HepG2 (cell line): Measurements from ENCODE around the gene FKBP8. TPM values are rescaled to one million over a fixed set of nuclear protein-coding genes. Genes with fewer than 3 reads are reported as not detected.

Experiments
- CREB1 ChIP-seq, 2 experiments: fragments of 450-650 bp in 1 of 2; IDR thresholded peaks; 2 replicates each; pipeline ENCODE4 v1.6.1; 2016 to 2017; ENCODE audit warnings: control low read depth in 1 of 2, mild to moderate bottlenecking in 1 of 2, missing compliant biosample characterization in 1 of 2, missing genetic modification characterization in 1 of 2
- HDAC2 ChIP-seq: sonication (generic); formaldehyde crosslinking; IDR thresholded peaks from 2 replicates; pipeline ENCODE4 v1.4.0; 2020; ENCODE audit warnings: missing genetic modification reagents
- HHEX ChIP-seq: IDR thresholded peaks from 2 replicates; pipeline ENCODE4 v1.6.1; 2016; ENCODE audit warnings: control low read depth
- JUND ChIP-seq: sonication (generic); formaldehyde crosslinking; IDR thresholded peaks from 2 replicates; pipeline ENCODE4 v1.8.0; 2022; ENCODE audit warnings: mild to moderate bottlenecking, missing genetic modification reagents
- NFIB ChIP-seq: sonication (generic); formaldehyde crosslinking; IDR thresholded peaks from 2 replicates; pipeline ENCODE4 v1.9.0; 2021; ENCODE audit warnings: missing genetic modification reagents, mild to moderate bottlenecking, borderline replicate concordance
- NFKB2 ChIP-seq: sonication (generic); formaldehyde crosslinking; IDR thresholded peaks from 2 replicates; pipeline ENCODE4 v1.4.0; 2020; ENCODE audit warnings: missing genetic modification reagents, borderline replicate concordance
- PTBP1 ChIP-seq: fragments of 200-400 bp; formaldehyde crosslinking; IDR thresholded peaks from 2 replicates; pipeline ENCODE4 v1.6.1; 2018; ENCODE audit warnings: low read length, low read depth; ENCODE audit not compliant: poor library complexity, severe bottlenecking
- RAD51 ChIP-seq: fragments of 450-650 bp; IDR thresholded peaks from 2 replicates; pipeline ENCODE4 v1.6.1; 2016; ENCODE audit warnings: borderline replicate concordance
- RARG ChIP-seq: sonication (generic); formaldehyde crosslinking; IDR thresholded peaks from 2 replicates; pipeline ENCODE4 v1.4.0; 2020; ENCODE audit warnings: low read depth, mild to moderate bottlenecking, missing genetic modification reagents
- RNF2 ChIP-seq: fragments of 450-650 bp; conservative IDR thresholded peaks from 2 replicates; pipeline ENCODE4 v1.6.1; 2016; ENCODE audit warnings: low read depth
- SAFB2 ChIP-seq: sonication (generic); formaldehyde crosslinking; IDR thresholded peaks from 2 replicates; pipeline ENCODE4 v1.5.1; 2020; ENCODE audit warnings: missing genetic modification reagents, low read depth, mild to moderate bottlenecking, borderline replicate concordance
- SMAD3 ChIP-seq: sonication (generic); formaldehyde crosslinking; IDR thresholded peaks from 2 replicates; pipeline ENCODE4 v1.4.0; 2020; ENCODE audit warnings: missing genetic modification reagents
- SMC3 ChIP-seq: IDR thresholded peaks from 2 replicates; pipeline ENCODE4 v1.6.1; 2011; ENCODE audit warnings: low read length, improper control_type of control experiment
- SNAPC4 ChIP-seq: sonication (generic); formaldehyde crosslinking; IDR thresholded peaks from 2 replicates; pipeline ENCODE4 v1.4.0; 2020; ENCODE audit warnings: mild to moderate bottlenecking, missing genetic modification reagents
- TEAD3 ChIP-seq: optimal IDR thresholded peaks from 2 replicates; pipeline ENCODE3; 2016; ENCODE audit warnings: borderline replicate concordance
- ZHX2 ChIP-seq, 2 experiments: sonication (generic) in 1 of 2; formaldehyde crosslinking in 1 of 2; IDR thresholded peaks; 2 replicates each; pipeline versions ENCODE4 v1.6.1 to v1.9.0; 2014 to 2022; ENCODE audit warnings: antibody characterized with exemption in 1 of 2, borderline replicate concordance in 1 of 2, inconsistent platforms in 1 of 2, low read depth in 1 of 2, missing genetic modification reagents in 1 of 2
- ZNF598 ChIP-seq: sonication (generic); formaldehyde crosslinking; IDR thresholded peaks from 2 replicates; pipeline ENCODE4 v1.5.1; 2020; ENCODE audit warnings: mild to moderate bottlenecking, missing genetic modification reagents, borderline replicate concordance
- ZNF746 ChIP-seq: sonication (generic); formaldehyde crosslinking; IDR thresholded peaks from 2 replicates; pipeline ENCODE4 v1.8.0; 2022; ENCODE audit warnings: mild to moderate bottlenecking, missing genetic modification reagents
- ZSCAN29 ChIP-seq: sonication (generic); formaldehyde crosslinking; conservative IDR thresholded peaks from 2 replicates; pipeline ENCODE4 v1.4.0; 2020; ENCODE audit warnings: mild to moderate bottlenecking, missing genetic modification reagents
- polyA plus RNA-seq, 8 experiments: library from polyadenylated mRNA; depleted of rRNA in 3 of 8; stranded (reverse) in 7 of 8; unstranded in 1 of 8; fragments of >200 nt; fragmentation: Illumina TruSeq in 4 of 8; extraction: Trizol in 4 of 8; gene quantifications; 2 replicates each; pipeline versions ENCODE4 v1.2.1 to v1.2.3, GENCODE V29; 2011 to 2016; ENCODE audit warnings: low read depth in 4 of 8, missing spikeins in 1 of 8, mixed read lengths in 1 of 8; ENCODE audit not compliant: insufficient read depth in 1 of 8
- total RNA-seq, 5 experiments: library from RNA; depleted of rRNA; stranded (reverse); fragments of >200 nt; fragmentation: Illumina TruSeq; extraction: Trizol; gene quantifications; 2 replicates each; pipeline ENCODE4 v1.2.3, GENCODE V29; 2016; ENCODE audit warnings: low read depth in 1 of 5

Gene FKBP8
- total and polyA plus RNA-seq, 2 of the 13 experiments (the other 11 are each of a cell fraction or from before 2014, with no cell fraction given), result 81.7 to 93.9 TPM

- TF ChIP-seq SNAPC4 (CRISPR knock-in tag), result peak; percentile 100
- no peak for TF ChIP-seq ZHX2 (IDR thresholded peaks at IDR 0.05; ENCODE audit: low read depth)
- TF ChIP-seq ZHX2 (CRISPR knock-in tag; IDR thresholded peaks at IDR 0.05; ENCODE audit: borderline replicate concordance), result no peak
- TF ChIP-seq RAD51, result no peak
- TF ChIP-seq SAFB2 (CRISPR knock-in tag), result no peak
- peak; percentile 13; the same call in 1 of the 2 replicates for TF ChIP-seq HDAC2
- no peak for TF ChIP-seq PTBP1
- no peak for TF ChIP-seq TEAD3 (CRISPR knock-in tag)
- no peak; the same call in 1 of the 2 replicates for TF ChIP-seq SMAD3 (CRISPR knock-in tag)
- TF ChIP-seq JUND (CRISPR knock-in tag), result no peak
- no peak for TF ChIP-seq NFKB2 (CRISPR knock-in tag)
- no peak for TF ChIP-seq NFIB (CRISPR knock-in tag)
- no peak for TF ChIP-seq ZNF746 (CRISPR knock-in tag)
- TF ChIP-seq ZNF598 (CRISPR knock-in tag), result no peak
- TF ChIP-seq SMC3, result no peak
- peak; percentile 82 for TF ChIP-seq CREB1 (IDR thresholded peaks at IDR 0.05)
- TF ChIP-seq CREB1 (CRISPR knock-in tag; IDR thresholded peaks at IDR 0.05), result peak; percentile 85
- TF ChIP-seq ZSCAN29 (CRISPR knock-in tag), result no peak
- no peak for TF ChIP-seq HHEX (CRISPR knock-in tag)
- no peak for TF ChIP-seq RNF2
- TF ChIP-seq RARG (CRISPR knock-in tag), result no peak
These were observed 21.1 kb downstream of the FKBP8 start (continued) for GRCh38 chr19:18522124-18522861.
